ENCODE results near the gene VIL1.

VIL1 gene

GRCh38 chr2:218397820-218398436 is 21.0 kb upstream of the VIL1 start:
- DNase-seq (ENCODE audit: low read depth), result peak; percentile 19
- peak overlapping the region; percentile 68 for H3K4me3 ChIP-seq (ENCODE audit: low read depth, low read length)
- TF ChIP-seq CTCF (IDR thresholded peaks at IDR 0.05; ENCODE audit: control insufficient read depth, extremely low read depth, insufficient read depth), result no peak

GRCh38 chr2:218398437-218399390 is 20.2 kb upstream of the VIL1 start:
- peak overlapping the region; percentile 68 for H3K4me3 ChIP-seq (ENCODE audit: low read depth, low read length)
- no peak for TF ChIP-seq CTCF (IDR thresholded peaks at IDR 0.05; ENCODE audit: control insufficient read depth, extremely low read depth, insufficient read depth)
- no peak for DNase-seq (ENCODE audit: low read depth)

- DNase-seq (ENCODE audit: low read depth), result peak; percentile 91
- peak within 1 kb of the TSS; percentile 68 for H3K4me3 ChIP-seq (ENCODE audit: low read depth, low read length)
- TF ChIP-seq CTCF (IDR thresholded peaks at IDR 0.05; ENCODE audit: control insufficient read depth, extremely low read depth, insufficient read depth), result peak; percentile 14; the same call in 1 of the 2 replicates
Measured at GRCh38 chr2:218399391-218400166, 19.3 kb upstream of the VIL1 start, which contains the start of gene CTDSP1. TSS of gene CTDSP1 (plus strand) at chr2:218399868. CDS start at chr2:218400091, 223 bp downstream.

- H3K4me3 ChIP-seq (ENCODE audit: low read depth, low read length), result peak overlapping the region; percentile 68
- no peak for TF ChIP-seq CTCF (IDR thresholded peaks at IDR 0.05; ENCODE audit: control insufficient read depth, extremely low read depth, insufficient read depth)
- DNase-seq (ENCODE audit: low read depth), result no peak
Measured at GRCh38 chr2:218400167-218400929, 18.6 kb upstream of the VIL1 start.

- TF ChIP-seq CTCF (IDR thresholded peaks at IDR 0.05; ENCODE audit: control insufficient read depth, extremely low read depth, insufficient read depth), result no peak
- peak overlapping the region; percentile 68 for H3K4me3 ChIP-seq (ENCODE audit: low read depth, low read length)
- DNase-seq (ENCODE audit: low read depth), result no peak
Measured at GRCh38 chr2:218400930-218401881, 17.7 kb upstream of the VIL1 start.

Measured in LNCaP clone FGC (cell line).